ENCODE measurements around the gene UBE2E1. TPM values are rescaled to one million over a fixed set of nuclear protein-coding genes. Genes with fewer than 3 reads are reported as not detected.
A peak's percentile ranks its signal among the peaks of the same experiment; 100 is the strongest.

The UBE2E1 gene
- total and polyA plus RNA-seq, 2 donors from 2014 or later = 69.1 to 83.2 TPM

DNA sequence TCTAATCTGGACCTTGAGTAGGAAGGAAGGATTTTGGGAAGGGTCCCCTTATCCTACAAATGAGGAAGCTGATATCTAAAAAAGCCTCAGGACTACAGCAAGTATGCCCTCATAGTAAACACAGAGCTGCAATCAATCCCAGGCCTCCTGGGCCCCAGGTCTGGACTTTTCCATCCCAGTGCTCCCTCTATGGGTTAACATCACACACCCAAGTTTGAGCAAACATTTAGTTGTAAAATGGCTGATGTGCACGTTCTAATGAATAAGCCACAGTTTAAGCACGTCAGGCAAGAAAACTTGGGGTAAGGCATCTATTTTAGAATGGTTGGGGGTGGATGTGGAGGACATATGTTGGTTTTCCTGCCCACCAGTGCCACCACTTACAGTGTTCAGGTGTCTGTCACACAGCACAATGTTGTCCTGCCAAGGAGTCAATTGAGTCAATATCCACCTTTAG is 44.3 kb upstream of the UBE2E1 start:
- Histone ChIP-seq H3K27me3 (ENCODE audit: control insufficient read depth, insufficient read depth, low read length) (no peaks in the 10 kb centered on the region), H3K9me3 (ENCODE audit: control insufficient read depth in 2 of 3, insufficient read depth in 1 of 3, low read length in 3 of 3) (no peaks in the 10 kb centered on the region), H3K4me3 (ENCODE audit: low read length in 3 of 3) (no peak overlapping the region), H3K9ac (ENCODE audit: low read length in 3 of 3) (no peak overlapping the region), H3K36me3 (ENCODE audit: control insufficient read depth in 2 of 3, insufficient read depth in 3 of 3, low read length in 3 of 3) (no peaks in the 10 kb centered on the region), H3K27ac (ENCODE audit: low read depth in 2 of 2, low read length in 2 of 2) (no peak overlapping the region), H3K4me1 (ENCODE audit: control insufficient read depth in 2 of 3, insufficient read depth in 2 of 3, low read depth in 1 of 3, low read length in 3 of 3) (no peaks in the 10 kb centered on the region)
- intact Hi-C loops (cut with DNase I) = no loop called here
- no peak for FAIRE-seq
- peak in 2 of 5 donors; percentile 24 to 30 for DNase-seq
- TF ChIP-seq, protein P1, sequence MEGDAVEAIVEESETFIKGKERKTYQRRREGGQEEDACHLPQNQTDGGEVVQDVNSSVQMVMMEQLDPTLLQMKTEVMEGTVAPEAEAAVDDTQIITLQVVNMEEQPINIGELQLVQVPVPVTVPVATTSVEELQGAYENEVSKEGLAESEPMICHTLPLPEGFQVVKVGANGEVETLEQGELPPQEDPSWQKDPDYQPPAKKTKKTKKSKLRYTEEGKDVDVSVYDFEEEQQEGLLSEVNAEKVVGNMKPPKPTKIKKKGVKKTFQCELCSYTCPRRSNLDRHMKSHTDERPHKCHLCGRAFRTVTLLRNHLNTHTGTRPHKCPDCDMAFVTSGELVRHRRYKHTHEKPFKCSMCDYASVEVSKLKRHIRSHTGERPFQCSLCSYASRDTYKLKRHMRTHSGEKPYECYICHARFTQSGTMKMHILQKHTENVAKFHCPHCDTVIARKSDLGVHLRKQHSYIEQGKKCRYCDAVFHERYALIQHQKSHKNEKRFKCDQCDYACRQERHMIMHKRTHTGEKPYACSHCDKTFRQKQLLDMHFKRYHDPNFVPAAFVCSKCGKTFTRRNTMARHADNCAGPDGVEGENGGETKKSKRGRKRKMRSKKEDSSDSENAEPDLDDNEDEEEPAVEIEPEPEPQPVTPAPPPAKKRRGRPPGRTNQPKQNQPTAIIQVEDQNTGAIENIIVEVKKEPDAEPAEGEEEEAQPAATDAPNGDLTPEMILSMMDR (IDR thresholded peaks at IDR 0.05; ENCODE audit: borderline replicate concordance, extremely low read depth, insufficient read depth) = peak; percentile 14

- Histone ChIP-seq H3K36me3 (ENCODE audit: control insufficient read depth in 2 of 3, insufficient read depth in 3 of 3, low read length in 3 of 3) (no peaks in the 10 kb centered on the region), H3K27ac (ENCODE audit: low read depth in 2 of 2, low read length in 2 of 2) (no peak overlapping the region), H3K4me3 (ENCODE audit: low read length in 3 of 3) (no peak overlapping the region), H3K9me3 (ENCODE audit: control insufficient read depth in 2 of 3, insufficient read depth in 1 of 3, low read length in 3 of 3) (no peaks in the 10 kb centered on the region), H3K27me3 (ENCODE audit: control insufficient read depth, insufficient read depth, low read length) (no peaks in the 10 kb centered on the region), H3K9ac (ENCODE audit: low read length in 3 of 3) (no peak overlapping the region), H3K4me1 (ENCODE audit: control insufficient read depth in 2 of 3, insufficient read depth in 2 of 3, low read depth in 1 of 3, low read length in 3 of 3) (no peaks in the 10 kb centered on the region)
- intact Hi-C loops (cut with DNase I) = no loop called here
- no peak for DNase-seq
- TF ChIP-seq, protein P1 (IDR thresholded peaks at IDR 0.05; ENCODE audit: borderline replicate concordance, extremely low read depth, insufficient read depth) = no peak
- FAIRE-seq = no peak
Measured at GRCh38 chr3:23762214-23762613, 43.5 kb upstream of the UBE2E1 start.

- TF ChIP-seq, protein P1 (IDR thresholded peaks at IDR 0.05; ENCODE audit: borderline replicate concordance, extremely low read depth, insufficient read depth) = no peak
- H3K4me1 ChIP-seq (ENCODE audit: control insufficient read depth in 2 of 3, insufficient read depth in 2 of 3, low read depth in 1 of 3, low read length in 3 of 3) = no peaks in the 10 kb centered on the region
- intact Hi-C loops (cut with DNase I) = no loop called here
- H3K27ac ChIP-seq (ENCODE audit: low read depth in 2 of 2, low read length in 2 of 2) = peak overlapping the region in 1 of 2 donors; percentile 9
- no peaks in the 10 kb centered on the region for H3K9me3 ChIP-seq (ENCODE audit: control insufficient read depth in 2 of 3, insufficient read depth in 1 of 3, low read length in 3 of 3)
- H3K9ac ChIP-seq (ENCODE audit: low read length in 3 of 3) = no peak overlapping the region
- H3K27me3 ChIP-seq (ENCODE audit: control insufficient read depth, insufficient read depth, low read length) = no peaks in the 10 kb centered on the region
- DNase-seq (peak in 3 of 5 donors; percentile 49 to 85 (median 68)), FAIRE-seq (no peak)
- peak overlapping the region in 2 of 3 donors; percentile 35 to 38 for H3K4me3 ChIP-seq (ENCODE audit: low read length in 3 of 3)
- no peaks in the 10 kb centered on the region for H3K36me3 ChIP-seq (ENCODE audit: control insufficient read depth in 2 of 3, insufficient read depth in 3 of 3, low read length in 3 of 3)
Measured at GRCh38 chr3:23762759-23763477, 42.8 kb upstream of the UBE2E1 start.

All from kidney (tissue), 14 donors.